22Rv1 (cell line): ENCODE measurements around the gene JAKMIP1.

Source experiments
- ZFX ChIP-seq: fragments of 450-650 bp; IDR thresholded peaks from 2 replicates; pipeline ENCODE4 v1.6.1; 2017; ENCODE audit warnings: antibody characterized with exemption, borderline replicate concordance
- TF ChIP-seq, protein P1 (sequence below): fragments of 450-650 bp; IDR thresholded peaks from 2 replicates; pipeline ENCODE4 v1.5.1; 2017; ENCODE audit warnings: mild to moderate bottlenecking

DNA sequence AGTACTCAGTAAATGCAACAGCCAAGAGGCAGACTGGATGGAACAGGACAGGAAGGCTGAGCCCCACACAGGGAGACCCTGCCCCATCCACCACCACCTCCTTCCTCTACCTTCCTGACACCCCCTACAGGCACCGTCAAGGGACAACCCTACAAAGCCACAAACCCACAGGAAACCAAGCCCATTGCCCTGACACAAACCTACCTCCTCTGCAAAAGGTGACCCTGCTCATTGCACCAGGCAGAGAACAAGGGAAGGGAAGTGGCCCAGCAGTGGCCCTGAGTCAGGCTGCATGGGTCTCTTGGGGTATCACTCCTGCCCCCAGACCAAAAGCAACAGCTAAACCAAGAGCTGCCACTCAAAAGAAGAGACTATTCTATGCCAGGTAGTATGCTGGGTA, 21.0 kb downstream of the JAKMIP1 start:
- TF ChIP-seq, protein P1, sequence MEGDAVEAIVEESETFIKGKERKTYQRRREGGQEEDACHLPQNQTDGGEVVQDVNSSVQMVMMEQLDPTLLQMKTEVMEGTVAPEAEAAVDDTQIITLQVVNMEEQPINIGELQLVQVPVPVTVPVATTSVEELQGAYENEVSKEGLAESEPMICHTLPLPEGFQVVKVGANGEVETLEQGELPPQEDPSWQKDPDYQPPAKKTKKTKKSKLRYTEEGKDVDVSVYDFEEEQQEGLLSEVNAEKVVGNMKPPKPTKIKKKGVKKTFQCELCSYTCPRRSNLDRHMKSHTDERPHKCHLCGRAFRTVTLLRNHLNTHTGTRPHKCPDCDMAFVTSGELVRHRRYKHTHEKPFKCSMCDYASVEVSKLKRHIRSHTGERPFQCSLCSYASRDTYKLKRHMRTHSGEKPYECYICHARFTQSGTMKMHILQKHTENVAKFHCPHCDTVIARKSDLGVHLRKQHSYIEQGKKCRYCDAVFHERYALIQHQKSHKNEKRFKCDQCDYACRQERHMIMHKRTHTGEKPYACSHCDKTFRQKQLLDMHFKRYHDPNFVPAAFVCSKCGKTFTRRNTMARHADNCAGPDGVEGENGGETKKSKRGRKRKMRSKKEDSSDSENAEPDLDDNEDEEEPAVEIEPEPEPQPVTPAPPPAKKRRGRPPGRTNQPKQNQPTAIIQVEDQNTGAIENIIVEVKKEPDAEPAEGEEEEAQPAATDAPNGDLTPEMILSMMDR: no peak
- TF ChIP-seq ZFX: no peak
